ENCODE results near the gene ATAD3A.
"Not testable (repeated sequence)": the region's sequence is repeated elsewhere in the genome, so short reads cannot be mapped to it uniquely, and the experiment has no call there.

The ATAD3A gene

GRCh38 chr1:1524750-1525383 is 12.9 kb downstream of the ATAD3A start:
- not testable (repeated sequence) for DNase-seq

- not testable (repeated sequence) for DNase-seq
These were observed 14.5 kb downstream of the ATAD3A start for GRCh38 chr1:1526476-1526875.

GRCh38 chr1:1527092-1527816 is 15.3 kb downstream of the ATAD3A start:
- no peak for DNase-seq

GRCh38 chr1:1528301-1529267 is 16.6 kb downstream of the ATAD3A start:
- DNase-seq = no peak

GRCh38 chr1:1529321-1529720 is 17.4 kb downstream of the ATAD3A start:
- no peak for DNase-seq

GRCh38 chr1:1529936-1530335 is 18.0 kb downstream of the ATAD3A start:
- no peak for DNase-seq

- no peak for DNase-seq
These were observed 20.0 kb downstream of the ATAD3A start for GRCh38 chr1:1531947-1532346.

- DNase-seq = not testable (repeated sequence)
These were observed 21.4 kb downstream of the ATAD3A start for GRCh38 chr1:1533176-1533893.

- DNase-seq = not testable (repeated sequence)
These were observed 21.9 kb downstream of the ATAD3A start for GRCh38 chr1:1533894-1534291.

GRCh38 chr1:1534401-1535154 is 22.6 kb downstream of the ATAD3A start:
- no peak for DNase-seq

- DNase-seq = no peak
These were observed 23.4 kb downstream of the ATAD3A start for GRCh38 chr1:1535201-1536018.

GRCh38 chr1:1536019-1536937 is 24.3 kb downstream of the ATAD3A start:
- no peak for DNase-seq

- no peak for DNase-seq
These were observed 25.1 kb downstream of the ATAD3A start for GRCh38 chr1:1536938-1537546.

- DNase-seq = no peak
These were observed 25.8 kb downstream of the ATAD3A start for GRCh38 chr1:1537626-1538250.

GRCh38 chr1:1538334-1538733 is 26.4 kb downstream of the ATAD3A start:
- no peak for DNase-seq

GRCh38 chr1:1538989-1539309 is 27.0 kb downstream of the ATAD3A start:
- DNase-seq = no peak

GRCh38 chr1:1539310-1540089 is 27.5 kb downstream of the ATAD3A start:
- no peak for DNase-seq

- peak; percentile 29 for DNase-seq
These were observed 28.3 kb downstream of the ATAD3A start, which contains the start of gene TMEM240 for GRCh38 chr1:1540090-1540817. Gene TMEM240 (minus strand): TSS chr1:1540624. CDS start chr1:1540346, 278 bp downstream.

Measured in hematopoietic multipotent progenitor cell treated with erythropoietin and hydrocortisone succinate and interleukin-3 and kit ligand, for 8 days (in vitro differentiated cells).